GM15510 (cell line): Measurements from ENCODE around the gene PPFIA2.

Source experiments
- POLR2A ChIP-seq: IDR thresholded peaks from 3 replicates; pipeline ENCODE4 v1.6.1; 2011; ENCODE audit warnings: borderline replicate concordance; ENCODE audit not compliant: insufficient read length; ENCODE audit errors: extremely low read depth

PPFIA2 gene

DNA sequence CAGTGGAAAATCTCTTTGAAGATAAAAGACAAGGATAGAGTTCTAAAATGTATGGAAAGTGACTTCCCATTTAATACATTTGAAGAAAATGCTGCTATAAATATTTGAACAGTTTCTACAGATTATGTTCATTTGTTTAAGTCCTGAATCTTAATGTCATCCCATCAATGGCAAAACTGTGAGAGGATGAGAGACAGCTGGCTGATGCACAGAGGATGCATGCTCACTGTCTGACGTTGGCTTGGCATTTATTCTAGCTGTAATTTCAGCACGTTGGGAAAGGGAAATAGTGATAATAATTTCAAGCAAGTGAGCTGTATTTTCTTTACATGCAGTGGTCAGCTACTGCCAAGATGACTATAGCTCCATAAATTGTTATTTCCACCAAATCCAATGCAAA, 40.5 kb downstream of the PPFIA2 start:
- TF ChIP-seq POLR2A, result no peak

DNA sequence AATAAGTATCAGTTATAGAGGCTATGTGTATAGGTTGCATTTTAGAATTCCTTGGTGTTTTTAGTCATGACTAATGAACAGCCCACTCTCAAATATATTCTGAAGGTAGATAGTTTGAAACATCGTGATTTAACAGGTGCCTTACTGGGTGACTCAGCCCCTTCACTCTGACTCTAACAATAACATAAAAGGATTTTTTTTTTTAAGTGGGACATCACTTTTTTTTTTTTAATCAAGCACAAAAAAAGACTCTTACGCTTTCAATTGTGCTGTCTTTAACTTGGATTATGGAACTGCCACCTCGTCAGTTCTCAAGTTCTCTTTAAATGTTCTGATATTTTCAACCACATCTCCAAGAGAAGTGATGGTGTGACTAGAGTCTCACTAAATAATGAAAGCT, 46.6 kb downstream of the PPFIA2 start:
- TF ChIP-seq POLR2A, result no peak

DNA sequence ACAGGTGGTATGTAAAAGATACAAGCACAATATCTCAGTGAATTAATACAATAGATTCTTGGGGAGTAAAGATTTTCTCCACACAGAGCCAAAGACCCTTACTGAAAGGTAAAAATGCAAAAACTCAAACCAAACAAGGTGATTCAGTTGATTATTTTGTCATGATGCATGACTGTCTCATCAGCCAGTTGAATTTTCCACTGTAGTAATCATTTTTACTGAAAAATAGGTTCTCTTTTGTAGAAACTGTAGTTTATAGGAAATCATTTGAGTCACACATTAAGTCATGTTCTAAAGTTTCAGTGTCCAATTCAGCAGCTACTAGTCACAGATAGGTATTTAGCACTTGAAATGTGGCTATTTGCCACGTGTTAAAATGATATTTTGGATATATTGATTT, 53.6 kb downstream of the PPFIA2 start:
- TF ChIP-seq POLR2A, result no peak

DNA sequence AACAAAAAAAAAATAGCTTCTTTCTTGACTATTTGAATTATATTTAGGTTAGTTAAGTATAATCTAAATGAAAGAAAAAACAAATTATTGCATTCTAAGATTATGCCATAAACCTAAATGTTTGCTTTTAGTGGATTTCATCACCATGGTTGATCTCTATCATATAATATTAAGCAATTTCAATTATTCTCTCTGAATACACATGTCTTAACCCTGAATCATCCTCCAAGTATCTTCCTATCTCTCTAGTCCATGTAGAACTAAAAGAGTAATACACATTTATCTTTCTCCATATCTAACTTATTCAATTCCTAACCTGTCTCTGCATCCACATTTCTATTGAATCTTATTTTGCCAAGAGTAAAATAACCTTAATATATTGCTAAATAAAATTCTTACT, 59.6 kb downstream of the PPFIA2 start:
- TF ChIP-seq POLR2A, result no peak

DNA sequence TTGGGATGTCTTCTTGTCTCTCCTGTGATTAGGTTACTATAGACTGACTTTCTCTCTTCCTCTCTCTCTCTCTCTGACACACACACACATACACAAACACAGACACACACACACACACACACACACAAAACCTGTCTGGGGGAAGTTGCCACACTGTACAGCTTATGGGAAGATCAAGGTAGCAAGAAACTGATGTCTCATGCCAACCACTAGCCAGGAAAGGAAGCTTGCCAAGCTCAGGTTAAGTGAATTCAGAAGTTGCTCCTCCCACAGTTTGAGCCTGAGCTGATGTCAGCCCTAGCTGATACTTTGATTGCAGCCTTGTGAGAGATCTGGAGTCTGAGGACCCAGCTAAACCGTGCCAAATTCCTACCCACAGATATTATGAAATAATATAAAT, 67.1 kb downstream of the PPFIA2 start:
- TF ChIP-seq POLR2A, result no peak

DNA sequence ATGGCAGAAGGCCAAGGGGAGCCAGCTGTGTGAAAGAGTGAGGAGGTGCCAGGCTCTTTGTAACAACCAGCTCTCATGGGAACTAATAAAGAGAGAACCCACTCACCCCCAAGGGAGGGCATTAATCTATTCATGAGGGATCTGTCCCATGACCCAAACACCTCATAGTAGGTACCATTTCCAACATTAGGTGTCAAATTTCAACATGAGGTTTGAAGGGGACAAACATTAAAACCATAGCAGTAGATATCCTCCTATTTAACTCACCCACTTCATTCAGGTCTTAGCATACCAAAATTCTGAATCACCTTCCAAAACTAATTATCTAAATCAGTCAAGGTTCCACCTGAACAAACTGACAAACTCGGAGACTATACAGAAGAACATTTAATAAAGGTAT, 75.3 kb downstream of the PPFIA2 start:
- TF ChIP-seq POLR2A, result no peak

DNA sequence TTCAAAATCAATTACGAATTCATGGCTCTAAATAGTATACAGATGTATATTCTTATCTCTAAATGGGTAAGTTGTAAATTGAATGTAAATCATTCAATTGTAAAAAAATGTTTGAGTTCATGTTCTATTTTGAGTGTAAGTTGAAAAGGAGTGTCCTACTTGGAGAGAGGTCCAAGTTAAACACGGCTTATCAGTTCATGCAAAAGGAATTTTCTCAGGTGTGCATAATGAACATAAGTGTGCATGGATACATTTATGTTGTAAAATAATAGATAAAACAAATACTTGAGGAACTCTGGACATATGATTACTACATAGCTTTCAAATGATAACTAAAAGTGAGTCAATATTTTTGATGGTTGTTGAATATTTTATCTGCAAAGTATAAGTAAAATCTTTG, 79.5 kb downstream of the PPFIA2 start:
- TF ChIP-seq POLR2A, result no peak

DNA sequence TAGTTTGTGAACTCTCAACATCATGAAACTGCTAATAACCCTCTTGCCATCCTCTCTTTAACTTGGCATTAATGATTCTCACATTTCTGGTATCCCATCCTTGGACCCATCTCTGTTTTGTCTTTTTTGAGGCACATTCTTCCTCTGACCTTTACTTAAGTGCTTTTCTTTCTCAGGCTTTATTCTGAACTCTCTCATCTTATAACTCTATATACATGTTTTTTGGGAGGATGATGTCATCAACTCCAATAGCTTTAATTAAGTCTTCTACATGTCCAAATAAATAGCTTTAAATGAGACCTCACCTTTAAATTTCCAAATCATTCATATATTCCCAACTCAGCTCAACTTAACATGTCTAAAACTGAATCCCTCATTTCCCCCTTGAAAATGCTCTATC, 88.4 kb downstream of the PPFIA2 start:
- TF ChIP-seq POLR2A, result no peak

DNA sequence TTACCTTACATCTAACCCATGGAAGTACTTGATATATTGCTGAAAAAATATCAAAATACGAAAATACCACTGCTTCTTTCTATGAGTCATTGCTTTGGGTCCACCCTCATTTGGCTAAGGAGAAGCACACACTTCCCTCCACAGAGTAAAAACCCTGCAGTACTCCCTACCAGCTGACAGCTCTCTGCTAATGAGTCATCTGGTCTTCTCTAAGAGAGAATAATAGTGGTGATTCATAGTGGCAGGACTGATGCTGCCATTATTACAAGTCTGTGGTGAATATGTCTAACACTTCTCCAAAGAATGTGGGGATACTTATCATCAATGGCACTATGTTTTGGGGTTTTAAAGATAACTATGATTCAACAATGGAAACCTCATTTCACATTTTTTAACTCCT, 90.7 kb downstream of the PPFIA2 start:
- no peak for TF ChIP-seq POLR2A

DNA sequence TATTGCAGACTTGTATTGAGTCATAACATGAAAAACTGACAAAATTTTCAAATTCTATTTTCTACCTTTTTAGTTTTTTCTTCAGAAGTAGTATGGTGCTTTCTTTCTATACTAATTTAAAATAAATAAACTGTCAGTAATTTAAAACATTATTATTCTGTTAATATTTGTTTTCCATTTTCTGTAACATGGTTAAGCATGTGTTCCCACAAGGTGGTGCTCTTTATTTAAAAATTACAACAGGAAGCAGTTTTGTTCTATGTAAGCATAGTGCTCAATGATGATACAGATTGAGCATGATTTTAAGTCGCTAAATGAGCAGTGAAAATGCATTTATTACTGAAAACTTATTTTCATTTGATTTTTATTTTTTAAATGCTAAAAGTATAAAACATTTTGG, 114.6 kb downstream of the PPFIA2 start:
- no peak for TF ChIP-seq POLR2A

DNA sequence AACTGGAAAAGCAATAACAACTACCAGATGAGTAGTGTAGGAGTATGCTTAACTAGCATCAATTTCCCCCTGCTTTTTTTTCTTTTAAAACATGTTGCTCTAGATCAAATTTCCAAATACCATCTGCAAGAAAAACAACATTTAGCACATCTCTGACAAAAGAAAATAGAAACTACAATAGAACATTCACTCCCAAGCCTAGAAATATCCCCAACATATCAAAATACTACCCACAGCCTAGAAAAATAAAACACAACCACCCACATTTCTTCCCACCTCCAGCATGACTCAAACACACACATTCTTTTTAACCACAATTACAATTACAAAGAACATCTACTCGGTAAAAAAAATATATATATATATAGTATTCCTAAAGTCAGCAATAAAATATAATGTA, 120.0 kb downstream of the PPFIA2 start:
- TF ChIP-seq POLR2A, result no peak

DNA sequence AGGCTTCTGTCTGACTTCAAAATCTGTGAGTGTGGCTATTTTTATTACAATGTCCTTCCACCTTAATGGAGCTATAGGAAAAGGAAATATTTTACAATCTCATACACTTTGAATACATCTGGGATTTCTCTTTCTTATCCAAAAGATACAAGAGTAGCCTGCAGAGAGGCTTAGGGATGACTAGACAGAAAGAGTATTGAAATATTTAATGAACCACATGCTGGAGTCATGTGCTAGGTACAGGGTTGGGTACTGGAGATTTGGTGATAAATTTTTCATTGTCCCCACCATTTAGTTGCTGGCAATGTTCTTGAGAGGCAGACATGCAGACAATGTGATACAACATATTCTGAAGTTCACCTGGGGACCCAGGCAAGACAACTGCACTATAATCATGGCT, 126.0 kb downstream of the PPFIA2 start:
- no peak for TF ChIP-seq POLR2A

DNA sequence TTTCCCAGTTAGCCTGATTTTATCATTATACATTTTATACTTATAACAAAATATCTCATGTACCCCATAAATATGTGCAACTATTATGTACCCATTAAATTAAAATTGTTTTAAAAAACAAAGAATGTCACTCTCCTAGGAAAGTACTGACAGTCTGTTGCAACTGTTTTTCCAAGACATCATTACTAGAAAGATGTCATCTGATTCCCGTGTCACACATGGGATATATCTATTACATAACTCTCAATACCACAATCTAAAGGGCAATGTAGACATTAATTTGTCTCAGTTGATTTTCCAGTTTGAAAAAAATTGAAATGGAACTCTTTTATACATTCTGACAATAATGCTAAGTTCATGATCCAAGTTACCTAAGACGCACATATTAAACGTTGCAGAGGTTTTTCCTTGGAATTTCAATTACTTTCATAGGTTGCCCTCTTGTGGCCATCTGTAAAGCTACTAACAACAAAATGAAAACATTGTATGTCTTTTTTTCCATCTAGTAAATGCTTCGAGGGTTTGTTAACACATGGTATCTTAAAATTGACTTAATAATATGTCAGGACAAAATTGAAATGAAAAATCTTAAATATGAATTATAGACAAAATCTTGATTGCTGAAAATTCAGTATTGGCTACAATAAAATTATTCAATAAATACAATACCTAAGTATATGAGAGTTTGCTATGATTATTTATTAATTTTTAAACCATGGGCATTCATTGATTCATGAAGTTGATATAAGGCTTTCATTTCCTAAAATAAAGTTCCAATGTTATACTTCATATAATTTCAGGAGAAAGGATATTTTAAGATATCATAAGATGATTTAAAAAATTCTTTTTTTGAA, 131.6 kb downstream of the PPFIA2 start:
- TF ChIP-seq POLR2A, result no peak

DNA sequence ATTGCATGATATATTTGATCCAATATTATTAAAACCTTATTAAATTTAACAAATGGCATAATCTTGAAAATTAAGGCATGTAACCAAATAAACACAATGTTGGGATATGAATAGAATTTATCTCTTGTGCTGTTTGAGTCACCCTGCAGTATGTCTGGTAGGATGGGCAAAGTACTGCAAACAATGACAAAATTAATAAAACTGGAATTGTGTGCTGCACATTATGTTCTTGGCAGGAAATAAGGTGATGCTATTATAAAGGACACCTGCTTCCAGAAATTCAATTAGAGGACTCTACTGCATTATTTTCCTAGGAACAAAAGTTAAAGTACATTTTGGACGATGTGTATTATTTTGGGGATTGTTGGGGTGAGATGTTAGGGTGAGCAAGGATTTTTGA, 132.7 kb downstream of the PPFIA2 start:
- TF ChIP-seq POLR2A, result no peak

DNA sequence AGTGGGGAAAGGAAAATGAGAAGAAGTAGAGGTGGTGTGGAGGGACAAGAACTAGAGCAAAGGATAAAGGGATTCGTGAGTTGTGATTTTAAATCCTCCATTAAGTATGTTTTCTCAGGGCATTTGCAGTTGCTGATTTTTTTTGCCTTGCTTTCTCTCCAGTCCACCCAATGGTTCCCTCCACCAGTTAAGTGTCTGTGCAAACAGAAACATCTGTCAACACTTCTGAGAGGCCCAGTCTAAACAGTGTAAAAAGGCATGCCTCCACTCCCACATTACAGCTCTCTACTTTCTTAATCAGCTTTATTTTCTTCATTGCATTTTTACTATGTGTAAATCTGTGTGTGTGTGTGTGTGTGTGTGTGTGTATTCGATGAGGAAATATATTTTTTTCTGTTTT, 141.2 kb downstream of the PPFIA2 start:
- TF ChIP-seq POLR2A, result no peak

DNA sequence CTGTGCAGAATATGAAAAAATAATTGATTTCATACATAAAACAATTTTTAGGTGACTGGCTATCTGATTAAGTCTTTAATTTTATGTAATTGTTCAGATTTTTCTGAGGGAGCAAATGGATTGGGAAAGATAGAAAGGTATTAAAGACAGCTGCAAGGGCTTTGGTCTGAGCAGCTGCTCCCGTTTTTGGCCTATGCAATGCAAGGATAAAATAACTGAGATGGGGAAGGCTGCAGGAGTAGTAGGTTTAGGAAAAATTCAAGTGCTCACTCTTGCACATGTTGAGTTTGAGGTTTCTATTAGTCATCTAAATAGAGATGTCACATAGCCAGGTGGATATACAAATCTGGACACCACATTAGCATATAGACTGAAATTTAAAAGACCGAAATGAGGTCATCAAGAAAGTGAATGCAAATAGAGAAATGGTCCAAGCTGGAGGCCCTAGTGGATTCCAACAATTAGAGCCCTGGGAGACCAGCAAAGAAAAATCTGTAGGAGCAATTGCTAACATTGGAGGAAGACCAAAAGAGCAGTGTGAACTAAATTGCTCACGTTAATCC, 144.0 kb downstream of the PPFIA2 start:
- TF ChIP-seq POLR2A, result no peak
